GM12872 (cell line): ENCODE measurements around the gene WWOX.

ENCODE experiments used
- CTCF ChIP-seq: IDR thresholded peaks from 3 replicates; pipeline ENCODE4 v1.5.1; 2011; ENCODE audit warnings: low read depth, mild to moderate bottlenecking, low read length, moderate library complexity; ENCODE audit not compliant: insufficient read depth

The WWOX gene

DNA sequence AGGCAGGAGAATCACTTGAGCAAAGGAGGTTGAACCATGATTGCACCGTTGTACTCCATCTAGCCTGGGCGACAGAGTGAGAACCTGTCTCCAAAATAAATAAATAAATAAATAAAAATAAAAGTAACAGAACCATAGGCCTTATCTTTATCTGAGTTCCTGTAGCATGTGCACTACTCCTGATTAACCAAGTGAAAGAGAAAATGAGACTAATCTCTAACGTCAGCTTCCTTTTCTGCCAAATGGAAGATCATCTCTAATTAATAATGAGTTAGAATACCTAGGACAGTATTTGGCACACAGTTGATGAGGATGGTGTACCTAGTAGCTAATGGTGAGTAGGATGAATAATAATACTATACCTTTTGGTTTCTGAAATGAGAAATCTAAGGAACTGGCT, 520.4 kb downstream of the WWOX start:
- no peak for TF ChIP-seq CTCF

GRCh38 chr16:78620291-78620690, 520.8 kb downstream of the WWOX start:
- TF ChIP-seq CTCF = no peak

GRCh38 chr16:78623796-78624195, 524.3 kb downstream of the WWOX start:
- no peak for TF ChIP-seq CTCF

DNA sequence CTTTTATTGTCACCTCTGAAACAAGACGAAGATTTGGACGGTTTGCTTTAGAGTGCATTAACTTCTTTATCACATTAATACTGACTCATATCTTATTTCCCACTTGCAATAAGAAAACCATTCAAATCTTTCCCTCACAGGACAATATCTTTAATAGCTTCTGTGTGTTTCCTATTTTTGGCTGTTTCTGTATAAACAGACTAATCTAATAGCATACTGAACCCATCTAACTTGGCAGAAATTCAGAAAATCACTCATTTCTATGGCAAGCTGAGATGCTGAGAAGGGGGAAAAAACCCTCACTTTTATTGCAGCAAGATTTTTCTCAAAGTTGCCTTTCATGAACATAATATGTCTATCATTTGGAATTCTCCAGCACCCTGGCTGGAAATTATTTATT, 524.9 kb downstream of the WWOX start:
- TF ChIP-seq CTCF = no peak

DNA sequence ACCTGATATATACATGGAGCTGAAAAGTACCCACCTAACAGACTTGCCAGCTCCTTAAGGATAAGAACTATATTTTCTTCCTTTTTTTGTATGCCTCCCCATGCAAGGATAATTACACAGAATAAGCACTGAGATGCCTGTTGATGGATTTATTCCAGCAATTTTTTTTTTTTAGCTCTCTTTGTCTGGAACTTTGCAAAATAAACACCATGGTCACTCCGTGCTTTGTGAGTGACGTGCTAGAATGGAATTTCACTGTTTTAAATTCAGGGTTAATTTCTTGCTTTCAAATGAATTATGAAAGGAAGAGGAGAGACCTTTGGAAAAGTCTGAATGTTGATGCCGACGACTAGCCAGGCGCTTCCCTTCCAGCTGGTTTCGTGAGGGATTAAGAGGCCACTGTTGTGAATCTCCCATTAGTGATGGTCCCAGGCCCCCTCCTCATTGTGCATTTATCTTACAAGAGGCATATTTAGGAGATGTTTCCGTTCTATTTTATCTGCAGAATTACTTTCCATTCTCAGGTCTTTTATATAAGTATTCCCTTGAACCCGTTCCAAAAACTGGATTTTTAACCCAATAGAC, 529.1 kb downstream of the WWOX start:
- no peak for TF ChIP-seq CTCF

GRCh38 chr16:78629173-78629572, 529.7 kb downstream of the WWOX start:
- no peak for TF ChIP-seq CTCF

- TF ChIP-seq CTCF = no peak
Measured at GRCh38 chr16:78630102-78630501, 530.6 kb downstream of the WWOX start.
